Measurements from ENCODE around the gene EP400. TPM values are rescaled to one million over a fixed set of nuclear protein-coding genes. Genes with fewer than 3 reads are reported as not detected.

EP400 gene
- total and polyA plus RNA-seq, 8 donors: 33.5 to 49.9 (median 41.4) TPM

- intact Hi-C loops (cut with DNase I): no loop called here
- no peak for ATAC-seq
- peaks cover 0 to 73% of the 10 kb centered on the region in 2 donors for H3K36me3 ChIP-seq
Measured at GRCh38 chr12:132007041-132007440, 57.3 kb downstream of the EP400 start.

GRCh38 chr12:132009336-132009859, 59.7 kb downstream of the EP400 start:
- H3K36me3 ChIP-seq: peaks cover 3 to 97% of the 10 kb centered on the region in 2 donors
- DNase-seq: no peak
- no peak overlapping the region for H3K27ac ChIP-seq
- ATAC-seq: no peak
- no peak for TF ChIP-seq CTCF (IDR thresholded peaks at IDR 0.05)
- no peaks in the 10 kb centered on the region for H3K9me3 ChIP-seq
- H3K4me1 ChIP-seq: no peaks in the 10 kb centered on the region
- intact Hi-C loops (cut with DNase I): no loop called here
- no peak overlapping the region for H3K4me3 ChIP-seq
- H3K27me3 ChIP-seq: no peaks in the 10 kb centered on the region

More at GRCh38 chr12:132007041-132007440, 57.3 kb downstream of the EP400 start:
- DNase-seq: no peak
- Histone ChIP-seq H3K4me3 (no peak overlapping the region), H3K9me3 (no peaks in the 10 kb centered on the region), H3K4me1 (no peaks in the 10 kb centered on the region), H3K27ac (no peak overlapping the region), H3K27me3 (no peaks in the 10 kb centered on the region)
- TF ChIP-seq CTCF (IDR thresholded peaks at IDR 0.05): no peak

GRCh38 chr12:132012919-132013568, 63.3 kb downstream of the EP400 start:
- no peaks in the 10 kb centered on the region for H3K9me3 ChIP-seq
- no peak overlapping the region for H3K27ac ChIP-seq
- no peak for DNase-seq
- no peak for ATAC-seq
- no peaks in the 10 kb centered on the region for H3K4me1 ChIP-seq
- intact Hi-C loops (cut with DNase I): no loop called here
- peaks cover 3 to 100% of the 10 kb centered on the region in 2 donors for H3K36me3 ChIP-seq
- no peaks in the 10 kb centered on the region for H3K27me3 ChIP-seq
- no peak for TF ChIP-seq CTCF (IDR thresholded peaks at IDR 0.05)
- no peak overlapping the region for H3K4me3 ChIP-seq

- Histone ChIP-seq H3K4me3 (no peak overlapping the region), H3K27me3 (no peaks in the 10 kb centered on the region), H3K9me3 (no peaks in the 10 kb centered on the region), H3K27ac (no peak overlapping the region), H3K36me3 (peaks cover 3 to 100% of the 10 kb centered on the region in 2 donors), H3K4me1 (no peaks in the 10 kb centered on the region)
- ATAC-seq: no peak
- peak in 1 of 4 donors; percentile 44 for DNase-seq
- intact Hi-C loops (cut with DNase I): no loop called here
- TF ChIP-seq CTCF (IDR thresholded peaks at IDR 0.05): no peak
Measured at GRCh38 chr12:132014092-132014914, 64.6 kb downstream of the EP400 start.

- Histone ChIP-seq H3K27ac (no peak overlapping the region), H3K27me3 (no peaks in the 10 kb centered on the region), H3K4me3 (no peak overlapping the region), H3K9me3 (no peaks in the 10 kb centered on the region), H3K36me3 (peaks cover 3 to 100% of the 10 kb centered on the region in 2 donors), H3K4me1 (no peaks in the 10 kb centered on the region)
- no peak for TF ChIP-seq CTCF (IDR thresholded peaks at IDR 0.05)
- intact Hi-C loops (cut with DNase I): no loop called here
- DNase-seq (no peak), ATAC-seq (no peak)
Measured at GRCh38 chr12:132014915-132015280, 65.2 kb downstream of the EP400 start.
